ENCODE measurements around the gene HEXIM1.

DNA sequence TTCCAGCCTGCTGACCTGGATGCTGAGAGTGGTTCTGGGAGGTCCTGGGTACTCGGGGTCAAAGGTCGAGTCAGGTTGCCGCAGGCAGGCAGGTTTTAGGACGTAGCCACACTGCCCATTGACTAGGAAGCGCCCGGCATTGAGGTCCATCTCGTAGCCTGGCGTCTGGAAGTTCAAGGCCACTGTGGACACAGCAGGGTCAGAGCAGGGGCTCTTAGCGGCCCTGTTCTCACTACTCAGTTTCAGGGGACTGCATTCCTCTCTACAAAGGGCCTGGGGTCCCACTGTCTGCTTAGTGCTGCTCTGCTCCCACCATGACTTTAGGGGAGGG, 34.9 kb upstream of the HEXIM1 start:
- TF ChIP-seq, protein P1, sequence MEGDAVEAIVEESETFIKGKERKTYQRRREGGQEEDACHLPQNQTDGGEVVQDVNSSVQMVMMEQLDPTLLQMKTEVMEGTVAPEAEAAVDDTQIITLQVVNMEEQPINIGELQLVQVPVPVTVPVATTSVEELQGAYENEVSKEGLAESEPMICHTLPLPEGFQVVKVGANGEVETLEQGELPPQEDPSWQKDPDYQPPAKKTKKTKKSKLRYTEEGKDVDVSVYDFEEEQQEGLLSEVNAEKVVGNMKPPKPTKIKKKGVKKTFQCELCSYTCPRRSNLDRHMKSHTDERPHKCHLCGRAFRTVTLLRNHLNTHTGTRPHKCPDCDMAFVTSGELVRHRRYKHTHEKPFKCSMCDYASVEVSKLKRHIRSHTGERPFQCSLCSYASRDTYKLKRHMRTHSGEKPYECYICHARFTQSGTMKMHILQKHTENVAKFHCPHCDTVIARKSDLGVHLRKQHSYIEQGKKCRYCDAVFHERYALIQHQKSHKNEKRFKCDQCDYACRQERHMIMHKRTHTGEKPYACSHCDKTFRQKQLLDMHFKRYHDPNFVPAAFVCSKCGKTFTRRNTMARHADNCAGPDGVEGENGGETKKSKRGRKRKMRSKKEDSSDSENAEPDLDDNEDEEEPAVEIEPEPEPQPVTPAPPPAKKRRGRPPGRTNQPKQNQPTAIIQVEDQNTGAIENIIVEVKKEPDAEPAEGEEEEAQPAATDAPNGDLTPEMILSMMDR (IDR thresholded peaks at IDR 0.05), result no peak
- TF ChIP-seq EZH2phosphoT487 (IDR thresholded peaks at IDR 0.05), result no peak
- no peak for TF ChIP-seq EZH2 (IDR thresholded peaks at IDR 0.05)
